GM08714 (cell line): ENCODE results near the gene PRSS33.

Experiments used
- H3K4me3 ChIP-seq: fragments of 200-500 bp; sonication (Bioruptor generic); 2 replicates; pipeline ENCODE4 v1.5.1; 2014; ENCODE audit warnings: mild to moderate bottlenecking, low read length, inconsistent platforms
- ZNF274 ChIP-seq: IDR thresholded peaks from 2 replicates; pipeline ENCODE4 v1.6.1; 2012; ENCODE audit warnings: mild to moderate bottlenecking, low read depth, low read length

PRSS33 gene

GRCh38 chr16:2799205-2799858, 12.0 kb upstream of the PRSS33 start:
- TF ChIP-seq ZNF274, result no peak

GRCh38 chr16:2798723-2799204, 11.4 kb upstream of the PRSS33 start:
- H3K4me3 ChIP-seq, result no peak overlapping the region
- TF ChIP-seq ZNF274, result no peak

More at GRCh38 chr16:2799205-2799858, 12.0 kb upstream of the PRSS33 start:
- no peak overlapping the region for H3K4me3 ChIP-seq

DNA sequence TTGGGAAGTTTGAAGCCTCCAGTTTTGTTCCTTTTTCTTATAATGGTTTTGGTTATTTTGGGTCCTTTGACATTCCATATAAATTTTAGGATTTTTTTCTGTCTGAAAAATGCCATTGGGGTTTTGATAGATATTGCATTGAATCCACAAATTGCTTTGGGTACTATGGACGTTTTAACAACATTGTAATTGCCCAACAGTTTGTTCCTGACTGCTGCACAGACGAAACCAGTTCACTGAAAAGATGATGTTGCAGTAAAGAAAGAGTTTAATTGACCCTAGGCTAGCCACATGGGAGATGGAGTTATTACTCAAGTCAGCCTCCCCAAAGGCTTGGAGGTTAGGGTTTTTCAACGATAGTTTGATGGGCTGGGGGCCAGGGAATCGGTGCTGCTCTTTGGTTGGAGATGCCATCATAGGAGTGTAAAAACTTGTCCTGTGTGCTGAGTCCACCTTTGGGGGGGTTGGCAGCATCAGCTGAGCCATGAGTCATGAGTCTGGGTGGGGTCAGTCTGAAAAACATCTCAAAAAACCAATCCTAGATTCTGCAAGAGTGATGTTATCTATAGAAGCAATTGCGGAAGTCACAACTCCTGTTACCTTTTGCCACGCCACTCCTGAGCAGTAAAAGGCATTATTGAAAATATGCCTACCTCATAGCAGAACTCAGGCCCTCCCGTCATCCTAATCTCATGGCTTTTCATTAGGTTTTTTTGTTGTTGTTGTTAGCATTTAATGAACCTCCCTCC, 8.2 kb upstream of the PRSS33 start:
- TF ChIP-seq ZNF274, result no peak
- H3K4me3 ChIP-seq, result no peak overlapping the region

- no peak overlapping the region for H3K4me3 ChIP-seq
- TF ChIP-seq ZNF274, result no peak
Measured at GRCh38 chr16:2792940-2793339, 5.6 kb upstream of the PRSS33 start.

DNA sequence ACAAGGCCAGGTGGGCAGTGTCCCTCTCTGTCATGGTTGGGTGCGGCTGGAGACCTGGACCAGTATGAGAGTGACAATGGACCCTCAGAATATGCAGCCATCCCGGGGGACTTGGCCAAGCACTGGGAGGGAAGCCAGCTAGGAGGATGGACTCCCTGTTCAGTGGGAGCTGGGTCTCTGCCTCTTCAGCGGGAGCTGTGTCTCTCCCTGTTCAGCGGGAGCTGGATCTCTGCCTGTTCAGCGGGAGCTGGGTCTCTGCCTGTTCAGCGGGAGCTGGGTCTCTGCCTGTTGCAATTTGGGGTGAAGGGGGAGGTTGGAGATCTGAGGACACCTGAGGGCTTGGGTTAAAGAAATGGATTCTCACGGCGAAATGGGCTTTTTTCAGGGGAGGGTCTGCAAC, 3.8 kb upstream of the PRSS33 start:
- no peak for TF ChIP-seq ZNF274

GRCh38 chr16:2790631-2791030, 3.3 kb upstream of the PRSS33 start:
- TF ChIP-seq ZNF274, result no peak
- no peak overlapping the region for H3K4me3 ChIP-seq

More for the DNA sequence above, 3.8 kb upstream of the PRSS33 start:
- no peak overlapping the region for H3K4me3 ChIP-seq

- no peak overlapping the region for H3K4me3 ChIP-seq
- no peak for TF ChIP-seq ZNF274
Measured at GRCh38 chr16:2787961-2788360, 601 bp upstream of the PRSS33 start.

DNA sequence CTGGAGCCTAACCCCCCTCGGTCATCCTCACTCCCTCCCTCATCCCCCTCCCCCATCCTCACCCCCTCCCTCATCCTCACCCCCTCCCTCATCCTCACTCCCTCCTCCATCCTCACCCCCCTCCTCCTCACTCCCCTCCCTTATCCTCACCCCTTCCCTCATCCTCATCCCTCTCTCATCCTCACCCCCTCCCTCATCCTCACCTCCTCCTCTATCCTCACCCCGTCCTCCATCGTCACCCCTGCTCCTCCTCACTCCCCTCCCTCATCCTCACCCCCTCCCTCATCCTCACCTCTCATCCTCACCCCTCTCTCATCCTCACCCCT, 571 bp downstream of the PRSS33 start:
- TF ChIP-seq ZNF274, result no peak
- H3K4me3 ChIP-seq, result no peak overlapping the region

DNA sequence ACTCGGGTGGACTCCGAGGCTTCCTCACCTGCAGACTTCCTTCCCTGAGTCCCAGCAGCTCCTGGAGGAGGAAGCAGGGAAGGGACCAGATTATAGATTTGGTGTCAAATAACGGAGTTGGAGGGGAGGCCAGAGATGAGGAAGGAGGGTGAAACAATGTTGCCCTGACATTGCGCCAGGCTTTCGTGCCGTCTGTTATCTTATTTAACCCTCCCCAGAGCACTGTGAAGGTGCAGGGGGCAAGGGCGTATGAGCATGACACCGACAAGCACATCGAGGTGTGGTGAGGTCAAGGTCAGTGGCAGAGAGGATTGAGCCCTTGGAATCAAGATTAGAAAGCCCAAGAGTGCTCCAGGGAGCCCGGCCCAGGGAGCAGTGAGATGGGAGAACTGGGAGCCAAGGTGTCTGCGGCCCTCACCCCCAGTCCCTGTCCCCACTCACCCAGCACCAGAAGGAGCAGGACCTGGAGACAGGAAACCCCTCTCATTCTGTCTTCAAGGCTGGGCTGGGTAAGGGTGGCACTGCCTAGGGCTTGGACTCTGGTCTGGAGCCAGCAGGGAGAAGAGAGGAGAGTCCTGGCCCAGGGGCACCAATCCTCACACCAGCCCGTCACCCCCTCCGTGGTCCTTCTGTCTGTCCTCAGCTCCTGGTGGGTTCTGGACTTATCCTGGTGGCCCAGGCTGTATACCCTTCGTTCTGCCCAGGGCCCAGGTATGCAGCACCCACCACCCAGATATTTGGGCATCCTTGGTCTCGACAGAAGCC, 1.1 kb downstream of the PRSS33 start:
- no peak overlapping the region for H3K4me3 ChIP-seq
- no peak for TF ChIP-seq ZNF274

DNA sequence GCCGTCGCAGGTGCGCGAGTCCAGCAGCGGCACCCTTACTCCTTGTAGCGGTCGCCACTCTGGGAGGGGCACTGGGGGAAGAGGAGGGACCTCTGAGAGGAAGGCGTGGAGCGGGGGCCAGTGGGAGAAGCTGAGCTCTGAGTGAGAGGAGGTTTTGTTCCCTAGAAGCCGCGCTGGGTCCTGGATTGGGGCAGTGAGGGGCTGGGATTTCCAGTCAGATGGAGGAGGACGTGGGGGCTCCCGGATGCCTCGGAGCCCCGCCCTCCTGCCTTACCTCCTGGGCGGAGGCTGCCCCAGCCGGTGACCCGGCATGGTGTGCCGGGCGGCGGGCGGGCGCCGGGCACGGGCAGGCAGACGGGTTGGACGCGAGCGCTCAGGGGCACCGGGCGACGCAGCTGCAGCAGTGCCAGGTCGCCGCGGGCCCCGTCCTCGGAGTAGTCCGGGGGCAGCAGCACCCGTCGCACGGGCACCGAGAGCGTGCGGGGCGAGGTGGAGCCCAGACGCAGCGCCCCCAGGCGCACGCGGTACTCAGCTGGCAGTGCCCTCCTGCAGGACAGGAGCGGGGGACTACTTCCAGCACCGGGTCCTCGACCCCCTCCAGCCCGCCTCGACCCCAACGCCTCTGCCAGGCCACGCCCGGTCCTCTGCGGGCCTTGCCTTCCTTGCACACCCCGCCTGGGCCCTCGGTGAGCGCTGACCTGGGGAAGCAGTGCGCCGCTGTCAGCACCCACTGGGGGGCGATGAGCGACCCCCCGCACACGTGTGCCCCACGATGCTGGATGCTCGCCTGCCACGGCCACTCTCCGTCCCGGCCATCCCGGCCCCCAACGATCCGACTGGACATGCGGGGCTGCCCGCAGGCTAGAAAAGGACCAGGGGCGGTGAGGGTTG, 2.0 kb downstream of the PRSS33 start:
- TF ChIP-seq ZNF274, result no peak
- H3K4me3 ChIP-seq, result no peak overlapping the region

DNA sequence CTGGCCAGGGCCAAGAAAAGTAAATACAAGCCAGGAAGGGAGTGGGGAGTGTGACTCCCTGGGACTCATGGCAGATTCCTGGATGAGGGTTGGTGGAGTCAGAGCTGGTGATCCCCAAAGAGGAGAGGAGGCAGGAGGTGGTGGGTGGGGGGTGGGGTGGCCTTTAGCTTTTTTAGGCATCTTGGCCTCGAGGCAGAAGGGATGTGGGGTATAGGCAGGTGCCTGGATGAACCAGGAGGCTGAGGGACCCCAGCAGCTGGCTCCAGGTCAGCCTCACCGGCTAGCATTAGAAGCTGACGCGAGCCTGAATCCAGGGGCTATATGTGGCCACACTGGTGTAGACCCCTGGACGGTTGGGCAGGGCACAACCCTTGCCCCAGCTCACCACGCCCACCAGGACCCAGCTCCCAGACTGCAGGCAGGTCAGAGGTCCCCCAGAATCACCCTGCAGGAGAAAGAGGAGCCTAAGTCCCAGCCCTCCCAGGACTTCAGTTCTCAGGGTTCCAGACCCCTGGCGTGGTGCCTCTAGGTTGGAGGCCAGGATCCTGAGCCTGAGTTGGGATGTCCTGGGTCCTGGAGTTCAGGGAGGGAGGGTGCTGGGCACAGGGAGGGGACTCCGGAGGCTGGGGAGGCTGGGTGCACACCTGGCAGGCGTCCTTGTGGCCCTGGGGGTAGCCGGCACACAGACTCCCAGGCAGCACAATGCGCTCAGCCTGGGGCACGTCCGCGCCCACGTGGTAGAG, 2.8 kb downstream of the PRSS33 start:
- no peak for TF ChIP-seq ZNF274
- H3K4me3 ChIP-seq, result no peak overlapping the region

DNA sequence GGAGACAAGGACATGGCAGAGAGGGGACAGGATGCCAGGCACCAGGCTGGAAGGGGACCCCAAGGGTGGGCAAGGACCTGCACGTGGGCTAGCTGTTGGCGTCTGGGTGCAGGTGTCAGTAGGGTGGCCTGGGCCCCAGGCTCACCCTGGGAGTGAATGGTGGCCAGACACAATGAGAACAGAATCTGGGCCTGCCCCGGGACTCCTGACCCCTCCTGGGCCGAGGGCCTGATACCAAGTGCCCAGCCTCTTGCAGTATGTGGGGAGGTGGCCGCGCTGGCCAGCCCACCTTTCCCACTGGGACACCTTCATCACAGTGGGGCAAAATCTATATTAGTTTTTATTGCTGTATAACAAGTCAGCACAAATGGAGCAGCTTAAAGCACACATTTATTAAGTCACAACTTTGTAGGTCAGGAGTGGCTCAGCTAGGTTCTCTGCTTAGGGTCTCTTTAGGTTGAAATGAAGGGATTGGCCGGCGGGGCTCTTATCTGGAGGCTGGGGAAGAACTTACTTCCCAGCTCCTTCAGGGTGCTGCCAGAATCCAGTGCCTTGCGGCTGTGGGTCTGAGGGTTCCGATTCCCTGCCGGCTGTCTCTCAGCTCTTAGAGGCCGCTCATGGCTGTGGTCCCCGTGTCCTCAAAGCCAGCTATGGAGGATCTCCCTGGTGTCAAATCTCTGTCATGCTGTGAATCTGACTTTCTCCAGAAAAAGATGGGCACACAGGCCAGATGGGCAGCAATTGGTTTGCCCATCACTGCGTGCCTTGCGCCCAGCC, 3.6 kb downstream of the PRSS33 start:
- TF ChIP-seq ZNF274, result no peak
- no peak overlapping the region for H3K4me3 ChIP-seq

- H3K4me3 ChIP-seq, result no peak overlapping the region
- TF ChIP-seq ZNF274, result no peak
Measured at GRCh38 chr16:2782583-2783351, 4.6 kb downstream of the PRSS33 start.
